GM19193 (cell line): ENCODE results near the gene CRYBG1.

Source experiments
- POLR2A ChIP-seq: IDR thresholded peaks from 4 replicates; pipeline ENCODE4 v1.6.1; 2011; ENCODE audit not compliant: insufficient read depth, insufficient read length; ENCODE audit errors: extremely low read depth

The CRYBG1 gene

DNA sequence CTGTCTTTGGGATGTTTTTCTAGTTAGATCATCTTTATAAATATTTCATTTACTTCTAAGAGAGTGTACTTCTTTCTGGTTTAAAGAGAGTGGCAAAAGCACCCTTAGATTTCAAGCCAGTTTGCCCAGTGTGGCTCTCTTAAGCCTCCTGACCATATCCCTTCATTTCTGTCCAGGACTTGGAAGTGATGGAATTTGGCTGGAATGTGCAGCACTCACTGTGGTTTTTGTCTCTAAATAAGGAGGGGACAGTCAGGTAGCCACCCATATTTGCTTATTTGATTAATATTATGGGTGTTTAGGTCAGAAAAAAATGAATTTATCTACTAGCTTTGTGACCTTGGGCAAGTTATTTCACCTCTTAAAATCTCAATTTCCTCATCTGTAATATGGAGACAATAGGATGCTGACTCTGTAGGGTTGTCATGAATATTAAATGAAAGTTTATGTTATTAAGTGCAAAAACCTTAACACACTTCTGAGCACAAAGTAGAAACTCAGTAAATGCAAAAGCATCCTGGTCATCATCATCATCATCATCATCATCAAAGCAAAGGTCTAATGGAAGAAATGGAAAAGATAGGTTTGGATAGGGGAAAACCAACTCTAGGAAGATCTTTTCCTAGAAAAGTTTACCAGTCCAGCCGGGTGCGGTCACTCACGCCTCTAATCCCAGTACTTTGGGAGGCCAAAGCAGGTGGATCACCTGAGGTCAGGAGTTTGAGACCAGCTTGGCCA lies 3.1 kb downstream of the CRYBG1 start:
- TF ChIP-seq POLR2A, result no peak

GRCh38 chr6:106369739-106370138 lies 9.2 kb downstream of the CRYBG1 start:
- no peak for TF ChIP-seq POLR2A

GRCh38 chr6:106370639-106371038 lies 10.1 kb downstream of the CRYBG1 start:
- TF ChIP-seq POLR2A, result no peak

GRCh38 chr6:106372838-106373501 lies 12.5 kb downstream of the CRYBG1 start:
- TF ChIP-seq POLR2A, result no peak

- TF ChIP-seq POLR2A, result no peak
Measured at GRCh38 chr6:106373502-106374239, 13.2 kb downstream of the CRYBG1 start.

DNA sequence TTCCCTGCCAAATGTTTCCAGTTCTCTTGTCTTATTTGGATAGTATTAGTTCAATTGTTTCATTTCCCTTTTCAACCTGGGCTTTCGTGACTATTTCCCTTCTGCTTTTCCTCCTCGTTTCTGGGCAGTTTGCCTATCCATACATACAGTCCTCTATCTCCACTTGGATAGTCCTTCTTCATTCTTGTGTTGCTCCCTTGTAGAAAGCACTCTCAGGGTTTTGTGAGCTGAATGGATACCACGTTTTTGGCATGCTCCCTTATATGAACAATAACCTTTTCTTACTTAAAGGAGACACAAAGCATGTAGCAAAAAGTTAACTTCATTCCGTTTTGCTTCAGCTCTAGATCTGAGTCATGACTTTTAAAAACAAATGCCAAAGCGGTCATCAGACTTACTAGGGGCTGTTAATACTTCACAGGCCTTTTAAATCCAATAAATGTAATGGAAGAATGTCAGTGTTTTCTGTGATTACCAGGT lies 16.6 kb downstream of the CRYBG1 start:
- TF ChIP-seq POLR2A, result no peak

DNA sequence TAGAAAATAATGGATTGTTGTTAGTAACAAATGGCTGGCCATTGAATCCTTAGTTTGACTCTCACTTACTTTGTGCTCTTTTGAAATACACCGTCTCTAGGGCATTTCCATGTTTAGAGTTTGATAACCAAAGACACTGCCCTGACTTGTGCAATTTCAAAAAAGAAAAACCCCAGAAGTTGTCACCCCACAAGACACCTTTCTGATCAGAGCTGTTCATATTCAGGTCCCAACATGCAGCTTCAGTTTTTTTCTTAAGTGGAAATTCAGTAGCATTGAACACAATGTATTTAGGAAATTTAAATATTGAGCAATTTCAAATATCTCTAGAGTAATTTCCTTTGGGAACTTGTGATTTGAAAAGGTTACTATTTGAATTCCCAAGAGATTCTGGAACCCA lies 19.4 kb downstream of the CRYBG1 start:
- no peak for TF ChIP-seq POLR2A

DNA sequence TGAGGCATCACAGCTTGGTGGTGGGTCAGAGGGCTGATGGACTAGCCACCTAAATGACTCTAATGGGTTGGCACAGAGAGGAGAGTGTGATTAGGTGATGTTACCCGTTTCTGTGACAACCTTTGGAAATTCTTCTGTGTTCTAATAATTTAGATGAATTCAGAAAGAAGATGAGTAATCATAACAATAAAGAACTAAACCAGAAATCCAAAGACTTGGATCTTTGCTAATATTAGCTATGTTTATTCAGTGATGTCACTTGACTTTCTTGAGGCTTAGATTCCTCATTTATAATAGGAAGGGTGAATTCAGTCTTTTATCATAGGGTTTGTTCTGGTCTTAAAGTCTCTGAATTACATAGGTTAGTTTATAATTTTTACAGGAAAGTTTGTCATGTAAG lies 19.9 kb downstream of the CRYBG1 start:
- no peak for TF ChIP-seq POLR2A

- TF ChIP-seq POLR2A, result no peak
Measured at GRCh38 chr6:106381223-106381622, 20.7 kb downstream of the CRYBG1 start.

DNA sequence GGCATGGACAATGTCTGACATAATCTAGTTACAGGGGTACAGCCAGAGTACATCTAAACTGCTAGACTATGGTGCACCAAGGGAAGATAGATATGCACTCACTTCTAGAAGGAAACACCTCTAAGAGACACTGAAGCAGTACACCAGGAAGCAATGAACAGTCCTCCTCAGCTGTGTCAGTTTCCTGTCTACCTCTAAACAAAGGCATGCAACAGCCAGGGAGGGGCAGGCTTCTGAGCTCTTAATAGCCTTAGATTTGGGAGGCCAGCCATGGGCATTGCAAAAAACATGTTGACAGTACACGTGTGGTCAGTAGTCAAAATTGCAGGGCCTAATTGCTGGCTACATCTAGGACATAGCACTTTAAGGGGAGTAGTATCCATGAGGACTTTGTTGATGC lies 21.4 kb downstream of the CRYBG1 start:
- TF ChIP-seq POLR2A, result no peak

DNA sequence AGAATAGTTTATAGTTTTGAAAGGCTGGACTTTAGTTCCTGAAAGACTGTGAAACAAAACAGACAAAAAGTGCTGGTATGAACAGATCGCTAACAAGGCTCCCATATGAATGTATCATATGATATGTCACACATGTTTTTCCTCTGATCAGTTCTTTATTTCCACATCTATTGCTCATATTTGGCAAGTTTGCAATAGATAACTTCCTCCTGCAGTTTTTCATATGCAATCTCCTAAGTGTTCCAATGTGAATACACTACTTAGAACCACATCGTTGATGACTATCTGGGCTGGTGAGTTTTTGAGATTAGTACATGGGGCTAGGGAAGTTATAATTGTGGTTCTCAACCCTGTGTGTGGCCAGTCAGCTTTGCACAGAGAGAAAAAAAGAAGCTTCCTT lies 23.1 kb downstream of the CRYBG1 start:
- TF ChIP-seq POLR2A, result no peak

DNA sequence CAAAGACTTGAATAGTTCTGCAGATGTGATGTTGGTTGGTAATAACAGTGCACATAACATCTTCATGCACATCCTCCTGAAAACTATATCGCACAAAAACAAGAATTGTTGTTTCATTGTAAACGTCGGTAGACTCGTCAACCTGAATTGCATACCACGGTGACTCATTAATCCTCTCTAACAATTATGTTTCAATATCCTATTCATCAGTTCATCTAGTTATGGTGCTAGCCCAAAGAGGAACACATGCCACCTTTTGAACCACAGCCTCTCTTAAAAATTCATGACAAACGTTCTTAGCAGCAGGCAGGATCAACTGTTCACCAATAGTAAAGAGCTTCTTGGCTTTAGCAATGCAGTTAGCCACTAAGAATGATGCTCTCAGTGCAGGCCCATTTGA lies 25.0 kb downstream of the CRYBG1 start:
- TF ChIP-seq POLR2A, result no peak

DNA sequence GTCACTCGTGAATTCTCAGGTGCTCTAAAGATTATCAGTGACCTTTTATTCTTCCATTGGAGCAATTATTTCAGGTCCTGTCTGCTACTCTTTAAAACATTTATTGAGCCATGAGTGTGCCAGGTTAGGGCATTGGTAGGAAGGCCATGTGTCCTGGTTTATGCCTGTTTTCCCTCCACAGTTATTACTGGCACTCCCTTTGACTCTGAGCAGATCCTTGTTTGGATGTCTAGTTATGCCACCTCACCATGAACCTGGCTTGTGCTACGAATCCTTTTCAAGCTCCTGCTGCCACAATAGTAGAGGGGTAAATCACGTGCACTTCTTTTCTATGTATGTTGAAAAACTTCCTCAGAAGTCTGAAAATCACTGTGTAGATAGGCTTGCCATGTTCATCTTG lies 27.4 kb downstream of the CRYBG1 start:
- no peak for TF ChIP-seq POLR2A

- no peak for TF ChIP-seq POLR2A
Measured at GRCh38 chr6:106390088-106390487, 29.6 kb downstream of the CRYBG1 start.

DNA sequence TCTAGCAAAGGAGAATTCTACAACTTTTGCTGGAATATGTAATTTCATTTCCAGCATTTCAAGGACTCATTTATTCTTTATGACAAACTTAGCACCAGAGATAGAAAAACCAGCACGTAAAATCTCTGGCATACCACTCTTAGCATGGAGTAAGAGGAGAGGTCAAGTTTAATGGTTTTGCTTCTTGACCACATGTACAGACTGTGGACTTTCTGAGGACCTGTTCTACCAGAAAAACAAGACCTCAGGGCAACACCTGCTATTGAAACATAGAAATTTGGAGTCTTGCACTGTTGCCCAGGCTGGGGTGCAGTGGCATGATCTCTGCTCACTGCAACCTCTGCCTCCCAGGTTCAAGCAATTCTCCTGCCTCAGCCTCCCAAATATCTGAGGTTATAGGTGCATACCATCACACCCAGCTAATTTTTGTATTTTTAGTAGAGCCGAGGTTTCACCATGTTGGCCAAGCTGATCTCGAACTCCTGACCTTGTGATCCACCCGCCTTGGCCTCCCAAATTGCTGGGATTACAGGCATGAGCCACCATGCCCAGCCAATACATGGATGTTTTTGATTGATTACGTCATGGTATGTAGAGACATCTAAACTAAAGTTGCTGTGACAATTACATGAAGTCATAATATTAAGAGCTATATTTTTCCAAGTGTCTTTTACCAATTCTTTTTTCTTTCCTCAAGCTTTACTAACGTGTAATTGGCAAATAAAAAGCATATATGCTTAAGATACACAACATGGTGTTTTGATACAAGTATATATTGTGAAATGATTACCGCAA lies 36.1 kb downstream of the CRYBG1 start:
- no peak for TF ChIP-seq POLR2A
